K562 (cell line): ENCODE results near the gene ARV1. TPM values are rescaled to one million over a fixed set of nuclear protein-coding genes. Genes with fewer than 3 reads are reported as not detected.

Source experiments
- CEBPG ChIP-seq, 3 experiments: fragments of 200-800 bp in 1 of 3; sonication (Bioruptor generic) in 1 of 3; sonication (generic) in 1 of 3; formaldehyde crosslinking in 1 of 3; IDR thresholded peaks in 2 of 3; conservative IDR thresholded peaks in 1 of 3; 2 replicates each; pipeline versions ENCODE4 v1.6.1 to v1.8.0; 2016 to 2022; ENCODE audit warnings: missing compliant biosample characterization in 2 of 3, missing genetic modification characterization in 2 of 3, mild to moderate bottlenecking in 1 of 3, missing genetic modification reagents in 1 of 3
- FOXK2 ChIP-seq, 2 experiments: fragments of 450-650 bp; IDR thresholded peaks in 1 of 2; conservative IDR thresholded peaks in 1 of 2; 2 replicates each; pipeline ENCODE4 v1.6.1; 2016; ENCODE audit warnings: low read depth in 2 of 2, mild to moderate bottlenecking in 1 of 2
- HDAC2 ChIP-seq: fragments of 450-650 bp; IDR thresholded peaks from 2 replicates; pipeline ENCODE4 v1.6.1; 2016; ENCODE audit warnings: mild to moderate bottlenecking
- HNRNPK ChIP-seq: fragments of 200-400 bp; formaldehyde crosslinking; IDR thresholded peaks from one replicate; pipeline ENCODE4 v1.6.1; 2018; ENCODE audit warnings: mild to moderate bottlenecking, low read depth, low read length; ENCODE audit not compliant: poor library complexity, severe bottlenecking
- NEUROD1 ChIP-seq: fragments of 150-350 bp; IDR thresholded peaks from 2 replicates; pipeline ENCODE4 v1.6.1; 2014; ENCODE audit warnings: borderline replicate concordance, low read length, low read depth; ENCODE audit not compliant: partially characterized antibody
- NONO ChIP-seq, 2 experiments: fragments of 200-400 bp in 1 of 2; fragments of 450-650 bp in 1 of 2; formaldehyde crosslinking in 1 of 2; IDR thresholded peaks; 2 replicates each; pipeline ENCODE4 v1.6.1; 2017; ENCODE audit warnings: low read depth in 2 of 2, mild to moderate bottlenecking in 2 of 2, moderate library complexity in 2 of 2, low read length in 1 of 2
- STAG1 ChIP-seq: sonication (generic); formaldehyde crosslinking; IDR thresholded peaks from 2 replicates; pipeline ENCODE4 v1.5.0; 2020; ENCODE audit warnings: missing genetic modification reagents, borderline replicate concordance
- ZNF143 ChIP-seq: sonication (generic); formaldehyde crosslinking; IDR thresholded peaks from 2 replicates; pipeline ENCODE4 v1.9.0; 2022; ENCODE audit warnings: mild to moderate bottlenecking, missing genetic modification reagents
- ZNF263 ChIP-seq: sonication (generic); formaldehyde crosslinking; IDR thresholded peaks from 2 replicates; pipeline ENCODE4 v1.8.0; 2022; ENCODE audit warnings: mild to moderate bottlenecking, missing genetic modification reagents, borderline replicate concordance
- polyA plus RNA-seq, 8 experiments: library from polyadenylated mRNA; depleted of rRNA in 4 of 8; stranded (reverse) in 5 of 8; unstranded in 3 of 8; fragments of >200 nt; fragmentation: Nextera tagmentation in 2 of 8; fragmentation: Illumina TruSeq in 1 of 8; extraction: Ambion mirVana in 2 of 8; extraction: Trizol in 1 of 8; gene quantifications; 2 replicates each; pipeline versions ENCODE4 v1.2.1 to v1.2.3, GENCODE V29; 2011 to 2014; ENCODE audit warnings: inconsistent platforms in 1 of 8, missing spikeins in 1 of 8
- total RNA-seq, 7 experiments: library from RNA; depleted of rRNA in 6 of 7; stranded (reverse); fragments of >200 nt in 6 of 7; fragmentation: Illumina TruSeq in 2 of 7; extraction: Trizol in 2 of 7; gene quantifications; 2 replicates each; pipeline versions ENCODE4 v1.2.1 to v1.2.3, GENCODE V29; 2011 to 2021; ENCODE audit warnings: low replicate concordance in 1 of 7
- TF ChIP-seq, protein P1 (sequence below): fragments of 450-650 bp; formaldehyde crosslinking; IDR thresholded peaks from 2 replicates; pipeline ENCODE4 v1.4.0; 2020; ENCODE audit warnings: mild to moderate bottlenecking, mixed read lengths
- TF ChIP-seq, protein P2 (sequence below), 2 experiments: IDR thresholded peaks in 1 of 2; conservative IDR thresholded peaks in 1 of 2; 2 replicates each; pipeline ENCODE4 v1.6.1; 2016; ENCODE audit warnings: low read depth in 2 of 2, mild to moderate bottlenecking in 1 of 2, missing compliant biosample characterization in 1 of 2, missing genetic modification characterization in 1 of 2, moderate library complexity in 1 of 2
- TF ChIP-seq, protein P3 (sequence below): fragments of 200-400 bp; formaldehyde crosslinking; IDR thresholded peaks from 2 replicates; pipeline ENCODE4 v1.6.1; 2017; ENCODE audit warnings: mild to moderate bottlenecking, low read depth, low read length, moderate library complexity
- TF ChIP-seq, protein P4 (sequence below): fragments of 450-650 bp; conservative IDR thresholded peaks from 2 replicates; pipeline ENCODE4 v1.6.1; 2016; ENCODE audit warnings: missing genetic modification characterization, low read depth, mild to moderate bottlenecking, control low read depth, missing compliant biosample characterization
- TF ChIP-seq, protein P5 (sequence below): fragments of 450-650 bp; IDR thresholded peaks from 2 replicates; pipeline ENCODE4 v1.6.1; 2016; ENCODE audit warnings: missing biosample characterization, missing genetic modification characterization

ARV1 gene
- total and polyA plus RNA-seq, 9 of the 15 experiments (the other 6 are each of a cell fraction or from before 2014, with no cell fraction given): 54.8 to 139 (median 74.0) TPM

DNA sequence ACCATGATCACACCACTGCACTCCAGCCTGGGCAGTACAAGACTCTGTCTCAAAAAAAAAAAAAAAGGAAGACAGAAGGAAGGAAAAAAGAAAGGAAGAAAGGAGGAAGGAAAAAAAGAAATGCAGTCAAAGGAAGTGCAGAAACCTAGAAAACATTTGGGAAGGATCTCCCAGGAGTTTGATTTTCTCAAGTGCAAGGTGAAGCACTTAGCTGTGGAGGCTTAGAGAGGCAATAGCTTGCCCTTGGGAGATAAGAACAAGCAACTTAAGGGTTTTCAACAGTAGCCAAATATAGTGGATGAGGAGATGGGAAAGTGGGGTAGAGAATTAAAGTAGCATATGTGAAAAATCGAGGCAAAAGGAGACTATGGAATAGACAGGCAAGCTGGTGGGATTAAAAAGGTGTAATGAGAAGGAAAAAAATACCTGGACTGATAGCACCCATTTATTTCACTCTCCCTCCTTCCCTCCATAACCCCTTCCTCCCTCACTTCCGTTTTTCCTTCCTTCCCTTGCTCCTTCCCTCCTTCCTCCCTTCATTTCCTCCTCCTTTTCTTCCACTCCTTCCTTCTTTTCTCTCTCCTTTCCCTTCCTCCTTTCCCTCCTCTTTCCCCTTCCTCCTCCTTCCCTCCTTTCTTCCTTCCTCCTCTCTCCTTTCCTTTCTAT is 68.0 kb downstream of the ARV1 start (continued):
- TF ChIP-seq, protein P1, sequence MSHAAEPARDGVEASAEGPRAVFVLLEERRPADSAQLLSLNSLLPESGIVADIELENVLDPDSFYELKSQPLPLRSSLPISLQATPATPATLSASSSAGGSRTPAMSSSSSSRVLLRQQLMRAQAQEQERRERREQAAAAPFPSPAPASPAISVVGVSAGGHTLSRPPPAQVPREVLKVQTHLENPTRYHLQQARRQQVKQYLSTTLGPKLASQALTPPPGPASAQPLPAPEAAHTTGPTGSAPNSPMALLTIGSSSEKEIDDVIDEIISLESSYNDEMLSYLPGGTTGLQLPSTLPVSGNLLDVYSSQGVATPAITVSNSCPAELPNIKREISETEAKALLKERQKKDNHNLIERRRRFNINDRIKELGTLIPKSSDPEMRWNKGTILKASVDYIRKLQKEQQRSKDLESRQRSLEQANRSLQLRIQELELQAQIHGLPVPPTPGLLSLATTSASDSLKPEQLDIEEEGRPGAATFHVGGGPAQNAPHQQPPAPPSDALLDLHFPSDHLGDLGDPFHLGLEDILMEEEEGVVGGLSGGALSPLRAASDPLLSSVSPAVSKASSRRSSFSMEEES: no peak
- TF ChIP-seq CEBPG (CRISPR knock-in tag; IDR thresholded peaks at IDR 0.05) (no peak), CEBPG (tag; conservative IDR thresholded peaks at IDR 0.05 in 1 of 2, IDR thresholded peaks at IDR 0.05 in 1 of 2) (no peak), NEUROD1 (no peak), STAG1 (CRISPR knock-in tag) (no peak), ZNF143 (CRISPR knock-in tag) (no peak), HDAC2 (peak; percentile 64), ZNF263 (peak; percentile 20; the same call in 1 of the 2 replicates), HNRNPK (peak; percentile 40), NONO (IDR thresholded peaks at IDR 0.05; ENCODE audit: low read depth in 2 of 2, low read length in 1 of 2) (no peak), FOXK2 (conservative IDR thresholded peaks at IDR 0.05 in 1 of 2, IDR thresholded peaks at IDR 0.05 in 1 of 2; ENCODE audit: low read depth in 2 of 2) (no peak)
- TF ChIP-seq, protein P2, sequence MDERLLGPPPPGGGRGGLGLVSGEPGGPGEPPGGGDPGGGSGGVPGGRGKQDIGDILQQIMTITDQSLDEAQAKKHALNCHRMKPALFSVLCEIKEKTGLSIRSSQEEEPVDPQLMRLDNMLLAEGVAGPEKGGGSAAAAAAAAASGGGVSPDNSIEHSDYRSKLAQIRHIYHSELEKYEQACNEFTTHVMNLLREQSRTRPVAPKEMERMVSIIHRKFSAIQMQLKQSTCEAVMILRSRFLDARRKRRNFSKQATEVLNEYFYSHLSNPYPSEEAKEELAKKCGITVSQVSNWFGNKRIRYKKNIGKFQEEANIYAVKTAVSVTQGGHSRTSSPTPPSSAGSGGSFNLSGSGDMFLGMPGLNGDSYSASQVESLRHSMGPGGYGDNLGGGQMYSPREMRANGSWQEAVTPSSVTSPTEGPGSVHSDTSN (CRISPR knock-in tag; IDR thresholded peaks at IDR 0.05; ENCODE audit: low read depth): no peak
- TF ChIP-seq, protein P2 (tag; conservative IDR thresholded peaks at IDR 0.05; ENCODE audit: low read depth): 0 out of 2 replicates have a peak, but pooled peaks have one; percentile 23
- TF ChIP-seq, protein P3, sequence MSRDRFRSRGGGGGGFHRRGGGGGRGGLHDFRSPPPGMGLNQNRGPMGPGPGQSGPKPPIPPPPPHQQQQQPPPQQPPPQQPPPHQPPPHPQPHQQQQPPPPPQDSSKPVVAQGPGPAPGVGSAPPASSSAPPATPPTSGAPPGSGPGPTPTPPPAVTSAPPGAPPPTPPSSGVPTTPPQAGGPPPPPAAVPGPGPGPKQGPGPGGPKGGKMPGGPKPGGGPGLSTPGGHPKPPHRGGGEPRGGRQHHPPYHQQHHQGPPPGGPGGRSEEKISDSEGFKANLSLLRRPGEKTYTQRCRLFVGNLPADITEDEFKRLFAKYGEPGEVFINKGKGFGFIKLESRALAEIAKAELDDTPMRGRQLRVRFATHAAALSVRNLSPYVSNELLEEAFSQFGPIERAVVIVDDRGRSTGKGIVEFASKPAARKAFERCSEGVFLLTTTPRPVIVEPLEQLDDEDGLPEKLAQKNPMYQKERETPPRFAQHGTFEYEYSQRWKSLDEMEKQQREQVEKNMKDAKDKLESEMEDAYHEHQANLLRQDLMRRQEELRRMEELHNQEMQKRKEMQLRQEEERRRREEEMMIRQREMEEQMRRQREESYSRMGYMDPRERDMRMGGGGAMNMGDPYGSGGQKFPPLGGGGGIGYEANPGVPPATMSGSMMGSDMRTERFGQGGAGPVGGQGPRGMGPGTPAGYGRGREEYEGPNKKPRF: no peak
- TF ChIP-seq, protein P4, sequence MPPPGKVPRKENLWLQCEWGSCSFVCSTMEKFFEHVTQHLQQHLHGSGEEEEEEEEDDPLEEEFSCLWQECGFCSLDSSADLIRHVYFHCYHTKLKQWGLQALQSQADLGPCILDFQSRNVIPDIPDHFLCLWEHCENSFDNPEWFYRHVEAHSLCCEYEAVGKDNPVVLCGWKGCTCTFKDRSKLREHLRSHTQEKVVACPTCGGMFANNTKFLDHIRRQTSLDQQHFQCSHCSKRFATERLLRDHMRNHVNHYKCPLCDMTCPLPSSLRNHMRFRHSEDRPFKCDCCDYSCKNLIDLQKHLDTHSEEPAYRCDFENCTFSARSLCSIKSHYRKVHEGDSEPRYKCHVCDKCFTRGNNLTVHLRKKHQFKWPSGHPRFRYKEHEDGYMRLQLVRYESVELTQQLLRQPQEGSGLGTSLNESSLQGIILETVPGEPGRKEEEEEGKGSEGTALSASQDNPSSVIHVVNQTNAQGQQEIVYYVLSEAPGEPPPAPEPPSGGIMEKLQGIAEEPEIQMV: peak; percentile 47; the same call in 1 of the 2 replicates
- TF ChIP-seq, protein P5, sequence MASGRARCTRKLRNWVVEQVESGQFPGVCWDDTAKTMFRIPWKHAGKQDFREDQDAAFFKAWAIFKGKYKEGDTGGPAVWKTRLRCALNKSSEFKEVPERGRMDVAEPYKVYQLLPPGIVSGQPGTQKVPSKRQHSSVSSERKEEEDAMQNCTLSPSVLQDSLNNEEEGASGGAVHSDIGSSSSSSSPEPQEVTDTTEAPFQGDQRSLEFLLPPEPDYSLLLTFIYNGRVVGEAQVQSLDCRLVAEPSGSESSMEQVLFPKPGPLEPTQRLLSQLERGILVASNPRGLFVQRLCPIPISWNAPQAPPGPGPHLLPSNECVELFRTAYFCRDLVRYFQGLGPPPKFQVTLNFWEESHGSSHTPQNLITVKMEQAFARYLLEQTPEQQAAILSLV (tag): no peak; the same call in 1 of the 2 replicates
